Myocyte (in vitro differentiated cells): ENCODE measurements around the gene AQP11. TPM values are rescaled to one million over a fixed set of nuclear protein-coding genes. Genes with fewer than 3 reads are reported as not detected.
"Not testable (repeated sequence)": the region's sequence is repeated elsewhere in the genome, so short reads cannot be mapped to it uniquely, and the experiment has no call there.

Experiments used
- DNase-seq: peaks from one replicate; pipeline ENCODE4 v3.0.0-alpha.2; 2012; ENCODE audit warnings: low read depth
- total RNA-seq: library from RNA; depleted of rRNA; stranded (reverse); fragments of >200 nt; gene quantifications from 2 replicates; pipeline ENCODE4 v1.2.3, GENCODE V29; 2014

AQP11 gene
- total RNA-seq, 1 donor from 2014 or later: 2.9 TPM

DNA sequence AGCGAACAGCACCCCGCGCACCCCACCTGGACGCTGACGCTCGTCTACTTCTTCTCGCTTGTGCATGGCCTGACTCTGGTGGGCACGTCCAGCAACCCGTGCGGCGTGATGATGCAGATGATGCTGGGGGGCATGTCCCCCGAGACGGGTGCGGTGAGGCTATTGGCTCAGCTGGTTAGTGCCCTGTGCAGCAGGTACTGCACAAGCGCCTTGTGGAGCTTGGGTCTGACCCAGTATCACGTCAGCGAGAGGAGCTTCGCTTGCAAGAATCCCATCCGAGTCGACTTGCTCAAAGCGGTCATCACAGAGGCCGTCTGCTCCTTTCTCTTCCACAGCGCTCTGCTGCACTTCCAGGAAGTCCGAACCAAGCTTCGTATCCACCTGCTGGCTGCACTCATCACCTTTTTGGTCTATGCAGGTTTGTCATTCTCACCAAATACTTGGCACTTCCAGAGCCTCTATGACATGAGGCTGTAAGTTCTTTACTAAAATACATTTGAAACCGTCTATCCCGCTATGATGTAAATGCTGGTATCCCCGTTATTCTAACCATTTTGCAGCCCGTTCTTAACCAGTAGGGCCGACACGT is 535 bp downstream of the AQP11 start:
- DNase-seq: no peak

DNA sequence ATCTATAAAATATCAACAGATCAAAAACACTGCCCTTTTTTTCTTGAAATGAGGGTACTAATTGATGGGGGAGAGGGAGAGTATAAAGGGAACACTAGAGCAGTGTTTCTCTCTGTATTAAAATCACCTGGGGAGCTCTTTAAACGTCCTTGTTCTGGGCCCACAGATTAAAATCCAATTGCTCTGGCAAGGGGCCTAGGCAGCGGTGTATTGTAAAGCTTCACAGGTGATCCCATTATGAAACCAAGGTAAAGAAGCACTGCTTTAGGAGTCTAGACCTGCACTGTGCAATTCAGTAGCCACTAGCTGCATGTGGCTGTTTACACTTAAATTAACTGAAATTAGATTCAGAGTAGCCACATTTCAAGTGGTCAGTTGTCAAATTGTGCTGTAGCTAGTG is 3.0 kb downstream of the AQP11 start:
- DNase-seq: no peak

DNA sequence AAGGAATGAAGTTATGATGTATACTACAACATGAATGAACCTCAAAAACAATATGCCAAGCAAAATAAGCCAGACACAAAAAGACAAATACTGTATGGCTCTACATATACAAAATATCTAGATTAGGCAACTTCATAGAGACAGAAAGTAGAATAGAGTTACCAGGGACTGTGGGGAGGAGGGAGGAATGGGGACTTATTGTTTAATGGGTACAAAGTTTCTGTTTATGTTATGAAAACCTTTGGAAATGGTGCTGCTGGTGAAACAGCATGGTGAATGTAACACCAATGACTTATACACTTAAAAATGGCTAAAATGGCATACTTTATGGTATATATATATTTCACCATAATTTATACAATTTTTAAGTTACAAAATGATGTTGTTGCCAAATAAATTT is 4.1 kb downstream of the AQP11 start:
- no peak for DNase-seq

DNA sequence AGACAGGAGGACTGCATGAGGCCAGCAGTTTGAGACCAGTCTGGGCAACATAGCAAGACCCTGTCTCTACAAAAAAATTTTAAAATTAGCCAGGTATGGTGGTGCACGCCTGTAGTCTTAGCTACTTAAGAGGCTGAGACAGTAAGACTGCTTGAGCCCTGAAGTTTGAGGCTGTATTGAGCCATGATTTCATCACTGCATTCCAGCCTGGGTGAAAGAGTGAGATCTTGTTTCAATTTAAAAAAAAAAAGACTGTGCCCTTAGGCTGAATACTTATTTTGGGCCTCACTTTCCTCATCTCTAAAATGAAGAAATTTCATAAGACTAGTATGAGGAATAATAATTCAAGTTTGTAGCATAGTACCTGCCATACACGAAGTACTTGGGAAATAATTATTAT is 6.9 kb downstream of the AQP11 start:
- peak; percentile 50 for DNase-seq

DNA sequence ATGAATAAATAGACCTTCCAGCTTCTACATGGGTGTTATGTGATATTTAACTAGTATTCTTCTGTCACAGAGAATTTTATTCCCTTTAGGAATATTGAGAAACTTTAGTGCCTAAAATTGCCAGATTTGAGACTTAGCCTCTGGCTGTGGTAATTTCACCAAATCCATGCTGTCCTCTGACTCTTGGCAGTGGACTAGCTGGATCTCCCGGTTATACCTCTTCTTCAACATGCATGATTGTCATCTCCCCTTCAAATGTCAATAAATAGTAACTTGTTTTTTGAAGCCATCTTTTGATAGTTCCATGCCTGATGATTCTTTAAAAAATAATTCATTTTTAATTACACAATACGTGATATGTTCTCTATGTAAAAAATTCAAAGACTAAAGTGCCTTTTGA is 8.4 kb downstream of the AQP11 start:
- DNase-seq: no peak

DNA sequence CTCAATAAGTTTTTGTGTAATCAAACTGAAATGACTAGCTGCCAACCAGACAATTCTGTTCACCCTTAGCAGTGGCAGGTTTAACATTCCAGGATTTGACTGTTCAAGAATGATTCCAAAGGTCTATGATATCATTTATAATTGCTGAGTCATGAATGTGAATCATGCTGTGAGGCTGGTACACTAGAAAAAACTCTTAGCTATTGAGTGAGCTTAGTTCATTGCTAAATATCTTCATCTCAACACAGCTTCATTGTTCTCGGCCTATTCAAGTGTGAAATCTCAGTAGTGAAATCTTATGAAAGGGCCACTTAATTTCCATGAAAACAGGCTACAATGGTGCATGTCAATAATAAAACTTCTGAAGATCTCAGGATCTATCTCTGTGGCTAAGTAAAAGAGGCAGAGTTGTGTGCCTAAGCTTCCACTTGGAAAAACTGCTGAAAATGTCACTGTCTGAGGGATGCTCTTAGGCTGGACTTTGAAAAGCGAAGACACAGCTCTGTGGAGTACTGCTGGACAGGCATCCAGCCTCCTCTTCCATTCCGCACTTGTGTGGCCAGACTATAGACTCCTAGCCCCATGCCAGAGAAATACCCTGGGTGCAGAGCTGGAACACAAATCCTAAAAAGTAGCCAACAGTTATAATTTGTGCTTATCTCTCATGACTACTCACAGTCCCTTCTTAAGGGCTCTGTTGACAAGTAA is 12.8 kb downstream of the AQP11 start:
- DNase-seq: peak; percentile 77

DNA sequence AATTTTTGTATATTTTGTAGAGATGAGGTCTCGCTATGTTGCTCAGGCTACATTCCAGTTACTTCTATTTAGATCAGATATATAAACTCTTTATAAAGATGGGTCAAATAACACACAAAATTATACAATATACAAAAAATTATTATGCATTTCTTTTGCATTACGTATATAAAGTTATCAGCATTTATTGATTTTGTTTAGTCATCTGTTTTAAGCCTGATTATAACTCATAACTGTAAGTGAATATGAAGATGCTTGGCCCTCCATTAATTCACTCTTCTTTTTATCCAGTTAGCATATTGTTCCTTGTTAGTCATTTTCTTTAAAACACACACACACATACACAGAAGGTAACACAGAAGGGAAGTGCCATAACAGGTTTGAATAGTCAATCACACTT is 14.5 kb downstream of the AQP11 start:
- DNase-seq: no peak

DNA sequence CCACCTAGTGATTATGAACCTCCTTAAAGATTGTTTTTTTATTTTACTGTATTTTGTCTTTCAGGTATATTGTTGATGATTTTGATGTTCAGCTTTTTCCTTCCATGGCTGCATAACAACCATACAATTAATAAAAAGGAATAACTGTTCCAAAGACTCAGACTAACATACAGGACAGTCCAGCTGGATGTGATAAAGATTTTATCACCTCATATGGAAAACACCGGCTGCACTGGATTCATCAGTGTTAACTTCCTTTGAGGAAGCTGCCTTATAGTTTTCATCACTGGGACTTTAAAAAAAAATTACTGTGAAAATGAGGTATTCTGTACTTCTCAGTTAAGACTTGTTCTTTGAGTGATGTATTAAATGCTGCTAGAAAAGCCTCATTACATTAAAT is 19.5 kb downstream of the AQP11 start:
- DNase-seq: no peak

DNA sequence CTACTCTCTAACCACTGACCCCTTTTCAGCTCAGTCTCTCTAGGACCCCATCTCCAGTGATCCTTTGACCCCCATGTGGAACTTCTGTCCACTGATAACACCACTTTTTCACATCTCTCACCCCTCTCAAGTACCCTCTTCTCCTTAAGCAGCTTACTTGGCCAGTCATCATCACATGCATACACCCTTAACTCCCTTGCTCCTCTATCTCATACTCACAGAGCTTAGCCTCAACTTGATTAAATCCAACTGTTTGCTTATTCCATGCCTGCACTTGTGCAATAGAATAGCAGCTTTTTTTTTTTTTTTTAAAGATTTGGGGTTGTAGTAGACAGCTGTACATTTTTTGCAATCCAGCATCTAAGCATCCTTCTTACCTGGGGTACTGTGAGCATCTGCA is 22.2 kb downstream of the AQP11 start:
- no peak for DNase-seq

DNA sequence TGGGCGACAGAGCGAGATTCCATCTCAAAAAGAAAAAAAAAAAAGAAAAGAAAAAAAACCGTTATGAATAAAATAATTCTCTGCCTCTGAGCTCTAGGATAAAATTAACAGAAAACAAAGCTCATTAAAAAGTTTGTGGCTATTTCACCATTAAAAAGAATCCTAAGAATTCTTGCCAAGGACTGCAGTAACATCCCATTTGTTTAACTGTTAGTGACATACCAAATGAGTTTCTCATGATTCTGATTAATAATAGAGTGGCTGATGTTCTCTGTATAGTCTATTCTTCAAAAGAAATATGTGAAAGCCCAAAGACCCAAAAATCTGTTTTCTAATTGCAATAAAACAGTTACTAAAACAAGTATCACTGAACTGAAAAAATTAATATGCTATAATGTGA is 28.1 kb downstream of the AQP11 start:
- DNase-seq: peak; percentile 8

DNA sequence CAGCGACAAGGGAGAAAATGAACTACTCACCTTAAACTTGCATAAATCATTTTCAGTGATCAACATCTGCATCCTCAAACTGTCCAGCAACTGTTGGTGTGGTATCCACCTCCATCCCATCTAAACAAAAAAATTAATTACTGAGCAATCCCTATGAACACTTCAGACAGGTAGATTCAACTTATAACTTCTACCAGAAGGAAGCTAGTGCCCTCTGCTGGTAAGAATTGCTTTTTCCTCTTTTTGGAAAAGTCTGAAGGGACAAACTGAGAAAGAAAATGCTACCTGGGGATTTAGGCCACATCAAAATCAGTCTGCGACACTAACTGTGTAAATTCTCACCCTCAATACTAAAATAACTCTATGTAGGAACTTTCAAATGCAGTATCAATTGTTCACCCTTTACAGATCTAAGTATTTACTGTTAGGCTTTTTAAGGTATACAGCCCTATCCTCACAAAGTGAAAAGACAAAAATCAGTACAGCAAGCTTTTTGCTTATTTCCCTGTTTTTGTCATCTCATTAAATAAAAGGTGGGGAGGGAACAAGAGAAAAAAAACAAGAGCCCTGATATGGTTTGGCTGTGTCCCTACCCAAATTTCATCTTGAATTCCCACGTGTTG is 29.9 kb downstream of the AQP11 start:
- peak; percentile 57 for DNase-seq

DNA sequence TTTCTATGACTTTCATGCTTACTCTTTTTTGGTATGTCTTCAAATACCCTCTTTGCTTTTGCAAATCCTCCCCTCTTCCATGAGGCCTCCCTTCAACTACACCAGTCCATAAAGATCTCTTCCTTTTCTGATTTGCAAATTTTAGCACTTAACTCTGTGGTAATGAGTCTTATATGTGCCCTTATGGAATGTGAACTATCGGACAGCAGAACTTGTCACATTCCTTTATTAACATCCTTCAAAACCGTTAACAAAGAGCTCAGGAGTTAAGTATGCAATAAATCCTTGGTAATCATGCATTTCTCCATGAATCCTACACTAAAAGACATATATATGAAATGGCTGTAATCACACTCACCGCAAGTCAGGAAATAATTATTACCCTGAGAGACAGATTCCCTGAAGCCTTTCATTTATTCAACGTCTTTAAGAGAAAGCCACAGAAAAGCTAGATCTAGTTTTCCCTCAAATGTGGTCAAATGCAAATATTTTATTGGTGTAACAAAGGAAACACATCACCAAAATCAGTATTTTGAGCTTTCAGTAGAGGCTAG is 40.5 kb downstream of the AQP11 start:
- no peak for DNase-seq

DNA sequence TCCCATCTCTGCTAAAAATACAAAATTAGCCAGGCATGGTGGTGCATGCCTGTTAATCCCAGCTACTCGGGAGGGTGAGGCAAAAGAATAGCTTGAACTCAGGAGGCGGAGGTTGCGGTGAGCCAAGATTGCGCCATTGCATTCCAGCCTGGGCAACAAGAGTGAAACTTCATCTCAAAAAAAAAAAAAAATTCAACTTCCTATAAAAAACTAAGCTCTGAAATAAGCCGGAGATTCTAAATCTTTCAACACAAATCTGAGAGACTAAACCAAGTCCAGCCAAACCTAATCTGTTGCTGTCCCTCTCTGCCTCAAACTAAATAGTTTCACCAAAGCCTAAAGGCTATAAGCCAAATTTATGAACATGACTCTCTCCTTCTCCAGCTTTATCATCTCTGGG is 44.2 kb downstream of the AQP11 start:
- DNase-seq: not testable (repeated sequence)

DNA sequence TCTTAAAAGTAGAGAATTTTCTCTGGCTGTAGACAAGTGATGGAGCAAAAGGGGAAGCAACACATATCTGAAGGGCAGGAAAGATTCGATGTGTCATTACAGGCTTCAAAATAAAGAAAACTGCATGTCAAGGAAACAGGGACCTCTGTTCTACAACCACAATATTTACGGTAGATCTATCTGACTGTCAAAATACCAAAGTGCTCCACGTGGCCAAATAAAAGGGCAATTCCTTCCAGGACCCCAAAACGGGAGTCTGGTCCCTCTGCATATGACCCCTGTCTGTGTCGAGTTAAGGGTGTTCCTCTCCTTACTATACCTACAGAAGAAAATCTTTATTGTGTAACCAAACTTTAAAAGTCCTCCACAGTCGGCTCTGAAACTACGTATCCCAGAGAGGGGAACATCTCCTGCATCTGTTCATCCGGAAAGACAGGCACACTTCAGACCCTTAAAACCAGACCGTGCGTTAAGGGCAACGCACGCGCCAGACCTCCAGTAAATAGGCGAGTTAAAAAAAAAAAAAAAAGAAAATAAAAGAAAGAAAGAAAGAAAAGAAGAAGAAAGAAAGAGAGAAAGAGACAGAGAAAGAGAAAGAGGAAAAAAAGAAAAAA is 47.1 kb downstream of the AQP11 start:
- peak; percentile 13 for DNase-seq

DNA sequence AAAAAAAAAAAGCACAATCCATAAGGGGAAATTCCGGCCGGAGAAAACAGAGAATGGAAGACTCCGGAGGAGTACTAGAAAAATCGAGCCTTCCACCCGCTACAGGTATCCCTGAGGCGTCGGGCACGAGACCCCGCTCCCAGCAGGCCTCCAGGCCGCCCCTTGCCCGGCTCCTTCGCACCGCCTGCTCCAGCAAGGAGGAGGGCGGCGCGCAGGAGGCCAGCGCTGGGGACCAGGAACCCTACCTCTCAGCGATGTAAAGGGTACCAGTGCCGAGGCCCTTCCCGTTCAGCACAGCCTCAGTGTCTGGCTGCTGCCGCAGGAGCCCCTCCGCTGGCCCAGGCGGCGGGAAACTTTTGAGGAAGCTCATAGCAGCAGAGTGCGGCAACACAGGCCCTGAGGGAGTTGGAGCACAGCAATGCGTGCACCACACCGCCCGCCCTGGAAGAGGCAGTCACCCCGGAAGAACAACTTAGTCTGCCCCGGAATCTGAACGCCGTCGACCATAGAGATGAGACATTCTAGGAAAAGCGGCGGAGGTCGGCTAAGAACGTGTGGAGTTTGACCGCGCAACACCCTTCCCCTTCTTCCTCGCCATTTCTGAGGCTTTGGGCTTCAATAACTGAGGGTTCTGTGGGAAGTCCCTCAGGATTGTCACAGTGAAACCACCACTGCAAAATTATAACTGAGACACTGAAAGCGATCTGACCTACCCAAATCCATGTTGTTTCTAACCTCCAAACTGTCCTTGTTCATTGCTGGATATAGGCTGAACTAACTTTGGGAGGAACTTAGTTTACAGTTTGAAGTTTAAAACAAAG is 47.8 kb downstream of the AQP11 start, which contains the start of gene CLNS1A:
TSS of gene CLNS1A (minus strand) at position 450 of the 821 bp plus-strand sequence. CDS start at position 370, 80 bp downstream.
- peak; percentile 94 for DNase-seq

DNA sequence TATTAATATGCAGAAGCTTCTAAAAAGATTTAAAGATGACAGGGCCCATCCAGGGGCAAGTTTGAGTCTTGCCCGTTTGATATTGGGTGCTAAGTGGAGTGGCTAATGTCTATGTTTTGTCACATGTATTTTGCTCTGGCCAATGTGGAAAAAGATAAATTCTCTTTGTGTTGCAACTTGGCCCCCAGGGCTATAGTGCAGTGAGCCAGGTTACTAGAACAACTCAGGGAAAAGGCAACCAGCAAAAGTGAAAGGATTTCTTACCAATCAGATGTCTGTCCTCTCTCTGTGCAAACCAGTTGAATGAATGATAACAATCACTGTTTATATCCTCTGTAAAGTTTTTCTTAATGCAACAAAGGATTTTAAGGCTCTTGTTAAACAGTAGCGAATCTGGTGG is 52.5 kb downstream of the AQP11 start:
- DNase-seq: no peak

DNA sequence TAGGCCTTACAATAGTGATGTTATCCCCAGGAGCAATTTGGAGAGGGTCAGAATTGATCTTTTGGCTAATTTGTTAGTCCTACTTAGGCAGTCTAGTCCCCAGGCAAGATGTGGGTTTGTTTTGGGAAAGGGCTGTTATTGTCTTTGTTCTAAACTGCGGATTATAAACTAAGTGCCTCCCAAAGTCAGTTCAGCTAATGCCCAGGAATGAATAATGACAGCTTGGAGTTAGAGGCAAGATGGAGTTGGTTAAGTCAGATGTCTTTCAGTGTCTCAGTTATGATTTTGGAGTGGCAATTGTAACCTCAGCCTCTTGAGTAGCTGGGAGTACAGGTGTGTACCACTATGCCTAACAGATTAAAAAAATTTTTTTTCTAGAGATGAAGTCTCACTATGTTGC is 55.1 kb downstream of the AQP11 start:
- DNase-seq: no peak

DNA sequence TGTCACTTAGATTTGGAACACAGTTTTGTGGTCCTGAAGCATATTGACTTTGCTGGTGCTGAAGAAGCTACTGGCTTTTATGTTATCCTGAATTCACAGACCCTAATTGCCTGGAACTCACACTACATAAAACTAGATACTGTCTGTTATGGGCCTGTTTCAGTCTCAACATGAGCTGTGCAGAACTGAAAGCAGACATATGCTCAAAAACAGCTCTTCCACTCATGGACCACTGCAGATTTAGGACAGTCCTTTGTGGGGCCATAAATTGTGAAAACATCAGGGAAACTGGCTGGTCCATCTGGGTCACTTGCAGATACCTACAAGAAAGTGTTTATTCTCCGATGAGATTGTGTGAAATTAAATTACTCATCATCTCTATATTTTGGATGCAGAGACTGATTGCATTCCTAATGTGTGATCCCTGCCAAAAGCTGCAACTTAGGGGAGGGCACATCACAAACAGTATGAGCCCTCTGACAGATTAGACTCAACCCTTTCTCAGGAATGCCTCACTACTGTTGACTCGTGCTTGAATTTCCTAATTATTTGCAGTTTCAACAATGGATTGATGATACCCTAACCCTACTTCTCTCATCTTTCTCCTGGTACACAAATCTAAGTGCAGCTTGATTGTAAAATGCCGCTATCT is 58.0 kb downstream of the AQP11 start:
- no peak for DNase-seq

DNA sequence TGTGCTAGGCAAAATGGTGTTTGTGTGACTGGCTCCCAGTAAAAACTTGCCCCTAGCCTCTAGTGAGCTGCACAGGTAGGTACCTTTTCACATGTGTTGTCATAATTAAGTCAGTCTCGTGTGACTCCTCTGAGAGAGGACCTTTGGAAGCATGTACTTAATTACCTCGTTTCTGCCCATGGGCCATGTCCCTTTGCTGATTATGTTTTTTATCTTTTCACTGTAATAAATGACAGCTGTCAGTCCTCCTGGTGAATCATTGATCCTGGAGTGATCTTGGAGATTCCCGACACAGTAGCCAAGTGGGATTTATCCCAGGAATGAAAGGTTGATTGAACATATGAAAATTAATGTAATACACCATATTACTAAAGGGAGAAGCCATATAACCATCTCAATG is 60.4 kb downstream of the AQP11 start:
- no peak for DNase-seq

DNA sequence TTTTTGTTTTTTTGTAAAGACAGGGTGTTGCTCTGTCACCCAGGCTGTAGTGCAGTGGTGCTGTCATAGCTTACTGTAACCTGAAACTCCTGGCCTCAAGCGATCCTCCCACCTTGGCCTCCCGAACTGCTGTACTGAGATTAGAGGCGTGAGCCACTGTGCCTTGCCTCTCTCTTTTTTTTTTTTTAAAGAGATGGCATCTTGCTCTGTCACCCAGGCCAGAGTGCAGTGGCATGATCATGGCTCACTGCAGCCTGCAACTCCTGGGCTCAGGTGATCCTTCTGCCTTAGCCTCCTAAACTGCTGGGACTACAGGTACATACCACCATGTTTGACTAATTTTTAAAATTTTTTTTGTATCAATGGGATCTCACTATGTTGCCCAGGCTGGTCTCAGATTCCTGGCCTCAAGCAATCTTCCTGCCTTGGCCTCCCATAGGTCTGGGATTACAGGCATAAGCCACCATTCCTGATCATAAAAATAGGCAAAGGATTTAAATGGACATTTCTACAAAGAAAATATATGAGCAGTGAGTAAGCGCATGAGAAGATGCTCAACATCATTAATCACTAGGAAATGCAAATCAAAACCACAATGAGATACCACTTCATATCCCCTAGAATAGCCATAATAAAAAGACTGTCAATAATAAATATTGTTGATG is 65.1 kb downstream of the AQP11 start:
- DNase-seq: no peak
